MM.1S (cell line): ENCODE results near the gene SSBP1.

ENCODE experiments used
- DNase-seq: peaks from one replicate; pipeline ENCODE4 v3.0.0-alpha.2; 2015
- H2AFZ ChIP-seq: fragments of 300-600 bp; sonication (generic); 2 replicates; pipeline ENCODE4 v1.6.0; 2016; ENCODE audit warnings: antibody characterized with exemption, low read length
- H3F3A ChIP-seq: fragments of 300-600 bp; sonication (generic); 2 replicates; pipeline ENCODE4 v1.6.1; 2016; ENCODE audit warnings: mild to moderate bottlenecking, antibody characterized with exemption, low read length, moderate library complexity, mixed read lengths; ENCODE audit not compliant: insufficient read depth
- H3K27ac ChIP-seq: fragments of 300-600 bp; sonication (generic); 2 replicates; pipeline ENCODE4 v1.5.1; 2016; ENCODE audit warnings: mild to moderate bottlenecking, low read length
- H3K27me3 ChIP-seq: fragments of 300-600 bp; sonication (generic); replicated peaks from 2 replicates; pipeline ENCODE4 v1.6.0; 2016; ENCODE audit warnings: low read length; ENCODE audit not compliant: insufficient read depth
- H3K36me3 ChIP-seq: fragments of 300-600 bp; sonication (generic); replicated peaks from 2 replicates; pipeline ENCODE4 v1.6.1; 2016; ENCODE audit warnings: mild to moderate bottlenecking, low read length, mixed read lengths; ENCODE audit not compliant: insufficient read depth
- H3K4me1 ChIP-seq: fragments of 300-600 bp; sonication (generic); 2 replicates; pipeline ENCODE4 v1.6.1; 2016; ENCODE audit warnings: low read length, mixed read lengths
- H3K4me2 ChIP-seq: fragments of 300-600 bp; sonication (generic); 2 replicates; pipeline ENCODE4 v1.6.0; 2016; ENCODE audit warnings: low read depth, low read length
- H3K4me3 ChIP-seq: fragments of 300-600 bp; sonication (generic); 2 replicates; pipeline ENCODE4 v1.5.1; 2016; ENCODE audit warnings: low read length, mixed read lengths
- H3K79me2 ChIP-seq: fragments of 300-600 bp; sonication (generic); 2 replicates; pipeline ENCODE4 v1.6.1; 2016; ENCODE audit warnings: mixed run types, low read length, mixed read lengths
- H3K9ac ChIP-seq: fragments of 300-600 bp; sonication (generic); 2 replicates; pipeline ENCODE4 v1.6.1; 2016; ENCODE audit warnings: low read length, mixed read lengths
- H3K9me2 ChIP-seq: fragments of 300-600 bp; sonication (generic); replicated peaks from 2 replicates; pipeline ENCODE4 v1.6.1; 2016; ENCODE audit warnings: mild to moderate bottlenecking, low read length, mixed read lengths; ENCODE audit not compliant: insufficient read depth
- H3K9me3 ChIP-seq: fragments of 300-600 bp; sonication (generic); replicated peaks from 2 replicates; pipeline ENCODE4 v1.6.1; 2016; ENCODE audit warnings: mild to moderate bottlenecking, low read length, mixed read lengths; ENCODE audit not compliant: insufficient read depth
- H4K20me1 ChIP-seq: fragments of 300-600 bp; sonication (generic); 2 replicates; pipeline ENCODE4 v1.6.1; 2016; ENCODE audit warnings: mild to moderate bottlenecking, low read length, moderate library complexity, mixed read lengths; ENCODE audit not compliant: insufficient read depth
- CTCF ChIP-seq: fragments of 300-600 bp; sonication (generic); IDR thresholded peaks from 2 replicates; pipeline ENCODE4 v1.5.1; 2016; ENCODE audit warnings: antibody characterized with exemption, low read length, mixed read lengths
- EZH2 ChIP-seq: fragments of 300-600 bp; sonication (generic); optimal IDR thresholded peaks from 2 replicates; pipeline ENCODE3; 2017; ENCODE audit warnings: low read depth, mild to moderate bottlenecking, antibody characterized with exemption, low read length, mixed read lengths
- EZH2phosphoT487 ChIP-seq: fragments of 300-600 bp; sonication (generic); IDR thresholded peaks from 2 replicates; pipeline ENCODE4 v1.6.1; 2018; ENCODE audit warnings: antibody characterized with exemption, low read length

SSBP1 gene

GRCh38 chr7:141696348-141696747 is 41.8 kb upstream of the SSBP1 start:
- H3K9me2 ChIP-seq: no peaks in the 10 kb centered on the region
- peaks cover 5% of the 10 kb centered on the region; the same call in 1 of the 2 replicates for H3F3A ChIP-seq
- H3K79me2 ChIP-seq: 0 out of 2 replicates have a peak, but pooled peaks cover 7% of the 10 kb centered on the region
- H3K4me2 ChIP-seq: no peak overlapping the region
- no peak for TF ChIP-seq EZH2phosphoT487
- TF ChIP-seq EZH2: no peak
- TF ChIP-seq CTCF: no peak
- H3K4me1 ChIP-seq: 0 out of 2 replicates have a peak, but pooled peaks cover 3% of the 10 kb centered on the region
- H3K9ac ChIP-seq: no peak overlapping the region
- no peaks in the 10 kb centered on the region for H3K36me3 ChIP-seq
- no peak overlapping the region for H2AFZ ChIP-seq
- H3K27ac ChIP-seq: no peak overlapping the region
- no peaks in the 10 kb centered on the region for H4K20me1 ChIP-seq
- H3K4me3 ChIP-seq: no peak overlapping the region
- no peak for DNase-seq
- no peaks in the 10 kb centered on the region for H3K9me3 ChIP-seq
- no peaks in the 10 kb centered on the region for H3K27me3 ChIP-seq

- Histone ChIP-seq H3K4me2 (no peak overlapping the region), H3K9me3 (no peaks in the 10 kb centered on the region), H3K4me3 (no peak overlapping the region), H3K9me2 (no peaks in the 10 kb centered on the region), H2AFZ (no peak overlapping the region), H3F3A (peaks cover 5% of the 10 kb centered on the region; the same call in 1 of the 2 replicates), H3K79me2 (0 out of 2 replicates have a peak, but pooled peaks cover 7% of the 10 kb centered on the region), H3K4me1 (0 out of 2 replicates have a peak, but pooled peaks cover 3% of the 10 kb centered on the region), H3K36me3 (no peaks in the 10 kb centered on the region), H3K27me3 (no peaks in the 10 kb centered on the region), H3K9ac (no peak overlapping the region), H3K27ac (no peak overlapping the region), H4K20me1 (no peaks in the 10 kb centered on the region)
- TF ChIP-seq EZH2phosphoT487 (no peak), CTCF (no peak), EZH2 (no peak)
- no peak for DNase-seq
Measured at GRCh38 chr7:141697211-141697871, 40.8 kb upstream of the SSBP1 start.

GRCh38 chr7:141698247-141699015 is 39.7 kb upstream of the SSBP1 start:
- Histone ChIP-seq H4K20me1 (no peaks in the 10 kb centered on the region), H3K4me2 (no peak overlapping the region), H3K9me3 (no peaks in the 10 kb centered on the region), H3K79me2 (0 out of 2 replicates have a peak, but pooled peaks cover 7% of the 10 kb centered on the region), H2AFZ (no peak overlapping the region), H3K27me3 (0 out of 2 replicates have a peak, but pooled peaks cover 8% of the 10 kb centered on the region), H3K4me3 (no peak overlapping the region), H3K36me3 (no peaks in the 10 kb centered on the region), H3K9ac (no peak overlapping the region), H3F3A (peaks cover 5% of the 10 kb centered on the region; the same call in 1 of the 2 replicates), H3K4me1 (peaks cover 8% of the 10 kb centered on the region), H3K27ac (no peak overlapping the region), H3K9me2 (no peaks in the 10 kb centered on the region)
- DNase-seq: no peak
- TF ChIP-seq EZH2 (no peak), EZH2phosphoT487 (no peak), CTCF (no peak)
